ENCODE data around the gene ASCC1. TPM values are rescaled to one million over a fixed set of nuclear protein-coding genes. Genes with fewer than 3 reads are reported as not detected.

Gene ASCC1
- total and polyA plus RNA-seq, 2 experiments from 2014 or later, result 31.8 to 38.7 TPM

GRCh38 chr10:72107325-72108003 lies 108.6 kb downstream of the ASCC1 start:
- Histone ChIP-seq H3K9me3 (ENCODE audit: low read depth) (no peaks in the 10 kb centered on the region), H4K20me1 (ENCODE audit: insufficient read depth, poor library complexity, severe bottlenecking) (no peaks in the 10 kb centered on the region), H3K27me3 (no peaks in the 10 kb centered on the region), H3K4me1 (ENCODE audit: insufficient read depth) (peaks cover 16% of the 10 kb centered on the region), H3K27ac (peak overlapping the region; percentile 67), H3K4me3 (no peak overlapping the region), H3K9me2 (replicated peaks; ENCODE audit: insufficient read depth) (no peaks in the 10 kb centered on the region), H3K36me3 (replicated peaks; ENCODE audit: insufficient read depth, low read depth) (no peaks in the 10 kb centered on the region), H3K79me2 (no peaks in the 10 kb centered on the region), H3K4me2 (no peak overlapping the region), H2AFZ (no peak overlapping the region)
- TF ChIP-seq CTCF (IDR thresholded peaks at IDR 0.05; ENCODE audit: poor library complexity) (no peak), EZH2 (IDR thresholded peaks at IDR 0.05; ENCODE audit: borderline replicate concordance) (no peak), EZH2phosphoT487 (IDR thresholded peaks at IDR 0.05; ENCODE audit: low read depth, severe bottlenecking, unreplicated experiment) (no peak)
- DNase-seq (ENCODE audit: low spot score), result no peak
- WGBS (ENCODE audit: low lambda C conversion rate, missing lambda C conversion rate), result 63% methylated on average over 3 of the region's 3 CpGs

GRCh38 chr10:72106896-72107295 lies 109.2 kb downstream of the ASCC1 start:
- Histone ChIP-seq H3K36me3 (replicated peaks; ENCODE audit: insufficient read depth, low read depth) (no peaks in the 10 kb centered on the region), H2AFZ (no peak overlapping the region), H3K9me3 (ENCODE audit: low read depth) (no peaks in the 10 kb centered on the region), H3K27ac (peak overlapping the region; percentile 67), H3K4me1 (ENCODE audit: insufficient read depth) (peaks cover 16% of the 10 kb centered on the region), H3K9me2 (replicated peaks; ENCODE audit: insufficient read depth) (no peaks in the 10 kb centered on the region), H3K27me3 (no peaks in the 10 kb centered on the region), H4K20me1 (ENCODE audit: insufficient read depth, poor library complexity, severe bottlenecking) (no peaks in the 10 kb centered on the region), H3K79me2 (no peaks in the 10 kb centered on the region), H3K4me3 (no peak overlapping the region), H3K4me2 (no peak overlapping the region)
- 97% methylated on average over 2 of the region's 2 CpGs for WGBS (ENCODE audit: low lambda C conversion rate, missing lambda C conversion rate)
- TF ChIP-seq CTCF (IDR thresholded peaks at IDR 0.05; ENCODE audit: poor library complexity), result no peak
- no peak for TF ChIP-seq EZH2phosphoT487 (IDR thresholded peaks at IDR 0.05; ENCODE audit: low read depth, severe bottlenecking, unreplicated experiment)
- no peak for TF ChIP-seq EZH2 (IDR thresholded peaks at IDR 0.05; ENCODE audit: borderline replicate concordance)
- DNase-seq (ENCODE audit: low spot score), result no peak

DNA sequence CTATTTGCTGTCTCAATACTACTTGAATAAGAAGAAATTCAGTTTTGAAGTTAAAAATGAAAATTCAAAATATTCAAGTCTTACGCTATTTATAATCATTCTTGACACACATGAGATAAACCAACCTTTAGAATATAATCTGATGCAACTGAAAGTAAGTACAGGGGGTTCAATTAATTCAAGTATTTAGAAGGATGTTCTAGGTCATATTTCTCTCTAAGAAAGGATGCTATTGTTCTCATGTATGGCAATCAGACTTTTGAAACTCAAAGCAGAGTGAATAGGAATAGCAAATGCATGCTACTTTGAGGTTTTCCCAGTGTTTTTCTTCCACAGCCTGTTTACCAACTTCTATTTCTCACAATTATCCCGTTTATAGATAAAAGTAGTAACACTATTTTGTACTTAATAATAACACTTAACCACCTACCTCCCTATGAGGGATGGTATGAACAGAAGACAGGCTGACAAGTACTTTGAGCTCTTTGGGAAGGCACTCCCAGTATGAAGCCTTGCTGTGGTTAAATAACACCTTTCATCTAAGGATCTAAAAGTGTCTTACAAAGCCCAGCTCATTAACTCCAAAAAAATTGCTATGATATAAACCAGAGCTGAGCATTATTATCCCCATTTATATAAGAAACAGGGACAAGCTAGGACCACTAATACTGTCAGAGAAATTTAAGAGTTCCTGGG lies 109.8 kb downstream of the ASCC1 start:
- no peak for TF ChIP-seq EZH2 (IDR thresholded peaks at IDR 0.05; ENCODE audit: borderline replicate concordance)
- TF ChIP-seq EZH2phosphoT487 (IDR thresholded peaks at IDR 0.05; ENCODE audit: low read depth, severe bottlenecking, unreplicated experiment), result no peak
- TF ChIP-seq CTCF (IDR thresholded peaks at IDR 0.05; ENCODE audit: poor library complexity), result no peak
- no peaks in the 10 kb centered on the region for H3K9me2 ChIP-seq (replicated peaks; ENCODE audit: insufficient read depth)
- DNase-seq (ENCODE audit: low spot score), result no peak
- H3K9me3 ChIP-seq (ENCODE audit: low read depth), result no peaks in the 10 kb centered on the region
- no peaks in the 10 kb centered on the region for H3K27me3 ChIP-seq
- H4K20me1 ChIP-seq (ENCODE audit: insufficient read depth, poor library complexity, severe bottlenecking), result no peaks in the 10 kb centered on the region
- H3K27ac ChIP-seq, result peak overlapping the region; percentile 67
- no peaks in the 10 kb centered on the region for H3K79me2 ChIP-seq
- H3K4me3 ChIP-seq, result no peak overlapping the region
- no peak overlapping the region for H2AFZ ChIP-seq
- no peak overlapping the region for H3K4me2 ChIP-seq
- H3K4me1 ChIP-seq (ENCODE audit: insufficient read depth), result peaks cover 16% of the 10 kb centered on the region
- no peaks in the 10 kb centered on the region for H3K36me3 ChIP-seq (replicated peaks; ENCODE audit: insufficient read depth, low read depth)
- 88% methylated on average over 2 of the region's 2 CpGs for WGBS (ENCODE audit: low lambda C conversion rate, missing lambda C conversion rate)
